GM12874 (cell line): ENCODE measurements around the gene MYO18A.

Experiments
- CTCF ChIP-seq: IDR thresholded peaks from 2 replicates; pipeline ENCODE4 v1.5.1; 2011; ENCODE audit warnings: low read depth, mild to moderate bottlenecking, control low read depth, low read length, moderate library complexity; ENCODE audit not compliant: insufficient read depth

The MYO18A gene

GRCh38 chr17:29160253-29160652 is 19.9 kb downstream of the MYO18A start:
- no peak for TF ChIP-seq CTCF

GRCh38 chr17:29159306-29159860 is 20.8 kb downstream of the MYO18A start:
- no peak for TF ChIP-seq CTCF

GRCh38 chr17:29158488-29159275 is 21.5 kb downstream of the MYO18A start:
- no peak for TF ChIP-seq CTCF

- TF ChIP-seq CTCF, result no peak
These were observed 22.1 kb downstream of the MYO18A start for GRCh38 chr17:29158096-29158487.

GRCh38 chr17:29157310-29157709 is 22.9 kb downstream of the MYO18A start:
- TF ChIP-seq CTCF, result no peak

- no peak for TF ChIP-seq CTCF
These were observed 23.4 kb downstream of the MYO18A start for GRCh38 chr17:29156781-29157180.

GRCh38 chr17:29155966-29156338 is 24.2 kb downstream of the MYO18A start:
- TF ChIP-seq CTCF, result no peak
